Measurements from ENCODE around the gene WDHD1.

The WDHD1 gene

GRCh38 chr14:54979039-54979438, 47.9 kb downstream of the WDHD1 start:
- no peak for ATAC-seq
- TF ChIP-seq ISL1 (CRISPR knock-in tag; IDR thresholded peaks at IDR 0.05) (no peak), GLIS3 (CRISPR knock-in tag; IDR thresholded peaks at IDR 0.05) (no peak), ARNTL (CRISPR knock-in tag; IDR thresholded peaks at IDR 0.05; ENCODE audit: borderline replicate concordance, low read depth) (no peak), TOX (CRISPR knock-in tag; IDR thresholded peaks at IDR 0.05; ENCODE audit: borderline replicate concordance) (no peak), PPARA (CRISPR knock-in tag; IDR thresholded peaks at IDR 0.05; ENCODE audit: borderline replicate concordance) (no peak), ZFP30 (CRISPR knock-in tag; IDR thresholded peaks at IDR 0.05) (no peak), ZNF8 (CRISPR knock-in tag; IDR thresholded peaks at IDR 0.05) (no peak), ZNF565 (CRISPR knock-in tag; conservative IDR thresholded peaks at IDR 0.05; ENCODE audit: low read depth) (no peak), CSDC2 (CRISPR knock-in tag; IDR thresholded peaks at IDR 0.05) (no peak)
- TF ChIP-seq, protein P1, sequence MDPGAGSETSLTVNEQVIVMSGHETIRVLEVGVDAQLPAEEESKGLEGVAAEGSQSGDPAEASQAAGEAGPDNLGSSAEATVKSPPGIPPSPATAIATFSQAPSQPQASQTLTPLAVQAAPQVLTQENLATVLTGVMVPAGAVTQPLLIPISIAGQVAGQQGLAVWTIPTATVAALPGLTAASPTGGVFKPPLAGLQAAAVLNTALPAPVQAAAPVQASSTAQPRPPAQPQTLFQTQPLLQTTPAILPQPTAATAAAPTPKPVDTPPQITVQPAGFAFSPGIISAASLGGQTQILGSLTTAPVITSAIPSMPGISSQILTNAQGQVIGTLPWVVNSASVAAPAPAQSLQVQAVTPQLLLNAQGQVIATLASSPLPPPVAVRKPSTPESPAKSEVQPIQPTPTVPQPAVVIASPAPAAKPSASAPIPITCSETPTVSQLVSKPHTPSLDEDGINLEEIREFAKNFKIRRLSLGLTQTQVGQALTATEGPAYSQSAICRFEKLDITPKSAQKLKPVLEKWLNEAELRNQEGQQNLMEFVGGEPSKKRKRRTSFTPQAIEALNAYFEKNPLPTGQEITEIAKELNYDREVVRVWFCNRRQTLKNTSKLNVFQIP (CRISPR knock-in tag; IDR thresholded peaks at IDR 0.05; ENCODE audit: borderline replicate concordance, low read depth): no peak
- TF ChIP-seq, protein P2, sequence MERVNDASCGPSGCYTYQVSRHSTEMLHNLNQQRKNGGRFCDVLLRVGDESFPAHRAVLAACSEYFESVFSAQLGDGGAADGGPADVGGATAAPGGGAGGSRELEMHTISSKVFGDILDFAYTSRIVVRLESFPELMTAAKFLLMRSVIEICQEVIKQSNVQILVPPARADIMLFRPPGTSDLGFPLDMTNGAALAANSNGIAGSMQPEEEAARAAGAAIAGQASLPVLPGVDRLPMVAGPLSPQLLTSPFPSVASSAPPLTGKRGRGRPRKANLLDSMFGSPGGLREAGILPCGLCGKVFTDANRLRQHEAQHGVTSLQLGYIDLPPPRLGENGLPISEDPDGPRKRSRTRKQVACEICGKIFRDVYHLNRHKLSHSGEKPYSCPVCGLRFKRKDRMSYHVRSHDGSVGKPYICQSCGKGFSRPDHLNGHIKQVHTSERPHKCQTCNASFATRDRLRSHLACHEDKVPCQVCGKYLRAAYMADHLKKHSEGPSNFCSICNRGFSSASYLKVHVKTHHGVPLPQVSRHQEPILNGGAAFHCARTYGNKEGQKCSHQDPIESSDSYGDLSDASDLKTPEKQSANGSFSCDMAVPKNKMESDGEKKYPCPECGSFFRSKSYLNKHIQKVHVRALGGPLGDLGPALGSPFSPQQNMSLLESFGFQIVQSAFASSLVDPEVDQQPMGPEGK (CRISPR knock-in tag; IDR thresholded peaks at IDR 0.05; ENCODE audit: borderline replicate concordance): no peak
- TF ChIP-seq, protein P3, sequence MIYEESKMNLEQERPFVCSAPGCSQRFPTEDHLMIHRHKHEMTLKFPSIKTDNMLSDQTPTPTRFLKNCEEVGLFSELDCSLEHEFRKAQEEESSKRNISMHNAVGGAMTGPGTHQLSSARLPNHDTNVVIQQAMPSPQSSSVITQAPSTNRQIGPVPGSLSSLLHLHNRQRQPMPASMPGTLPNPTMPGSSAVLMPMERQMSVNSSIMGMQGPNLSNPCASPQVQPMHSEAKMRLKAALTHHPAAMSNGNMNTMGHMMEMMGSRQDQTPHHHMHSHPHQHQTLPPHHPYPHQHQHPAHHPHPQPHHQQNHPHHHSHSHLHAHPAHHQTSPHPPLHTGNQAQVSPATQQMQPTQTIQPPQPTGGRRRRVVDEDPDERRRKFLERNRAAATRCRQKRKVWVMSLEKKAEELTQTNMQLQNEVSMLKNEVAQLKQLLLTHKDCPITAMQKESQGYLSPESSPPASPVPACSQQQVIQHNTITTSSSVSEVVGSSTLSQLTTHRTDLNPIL (CRISPR knock-in tag; IDR thresholded peaks at IDR 0.05; ENCODE audit: low read depth): no peak

DNA sequence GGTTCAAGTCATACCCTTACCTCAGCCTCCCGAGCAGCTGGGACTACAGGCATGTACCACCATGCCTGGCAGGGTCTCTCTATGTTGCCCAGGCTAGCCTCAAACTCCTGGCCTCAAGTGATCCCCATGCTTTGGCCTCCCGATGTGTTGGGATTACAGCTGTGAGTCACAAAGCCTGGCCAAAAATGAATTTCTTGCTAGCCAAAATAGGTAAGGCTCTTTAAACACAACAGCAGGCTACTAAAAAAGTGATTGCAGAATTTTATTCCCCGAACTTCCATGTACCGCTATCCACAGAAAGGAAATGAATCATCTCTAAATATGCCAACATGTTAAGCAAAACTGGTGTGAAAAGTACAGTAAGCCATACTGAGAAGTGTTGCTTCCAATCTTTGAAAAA, 50.6 kb downstream of the WDHD1 start:
- ATAC-seq: peak; percentile 63
- TF ChIP-seq CSDC2 (CRISPR knock-in tag; IDR thresholded peaks at IDR 0.05) (no peak), ZC3H10 (CRISPR knock-in tag; IDR thresholded peaks at IDR 0.05) (no peak), CSRNP3 (CRISPR knock-in tag; IDR thresholded peaks at IDR 0.05) (no peak), ARNTL (CRISPR knock-in tag; IDR thresholded peaks at IDR 0.05; ENCODE audit: borderline replicate concordance, low read depth) (no peak), ZFP3 (CRISPR knock-in tag; IDR thresholded peaks at IDR 0.05) (no peak), GLIS3 (CRISPR knock-in tag; IDR thresholded peaks at IDR 0.05) (no peak), ZFP30 (CRISPR knock-in tag; IDR thresholded peaks at IDR 0.05) (no peak), PPARA (CRISPR knock-in tag; IDR thresholded peaks at IDR 0.05; ENCODE audit: borderline replicate concordance) (no peak), SNAI2 (CRISPR knock-in tag; IDR thresholded peaks at IDR 0.05) (no peak), OSR1 (CRISPR knock-in tag; IDR thresholded peaks at IDR 0.05) (no peak)
- TF ChIP-seq, protein P1 (CRISPR knock-in tag; IDR thresholded peaks at IDR 0.05; ENCODE audit: borderline replicate concordance, low read depth): no peak
- TF ChIP-seq, protein P3 (CRISPR knock-in tag; IDR thresholded peaks at IDR 0.05; ENCODE audit: low read depth): no peak

DNA sequence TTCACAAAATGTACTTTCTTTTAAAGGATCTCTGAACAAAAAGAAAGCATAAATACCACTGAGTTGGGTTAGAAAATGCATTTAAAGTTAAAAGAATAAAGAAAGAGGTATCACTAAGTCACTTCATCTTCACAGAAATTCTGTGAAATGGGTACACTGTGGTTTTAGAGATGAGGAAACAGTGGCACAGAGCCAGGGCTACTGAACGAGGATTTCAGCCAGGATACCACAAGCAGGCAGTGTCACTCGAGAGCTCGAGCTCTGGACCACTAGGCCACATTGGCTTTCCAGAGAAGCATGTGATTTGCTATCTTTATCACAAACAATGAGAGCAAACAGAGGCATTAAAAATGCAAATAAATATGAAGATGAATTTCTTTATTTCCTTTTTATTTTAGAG, 51.0 kb downstream of the WDHD1 start:
- TF ChIP-seq ZNF8 (CRISPR knock-in tag; IDR thresholded peaks at IDR 0.05) (no peak), ARNTL (CRISPR knock-in tag; IDR thresholded peaks at IDR 0.05; ENCODE audit: borderline replicate concordance, low read depth) (no peak), GLIS3 (CRISPR knock-in tag; IDR thresholded peaks at IDR 0.05) (no peak), OSR1 (CRISPR knock-in tag; IDR thresholded peaks at IDR 0.05) (no peak), TOX (CRISPR knock-in tag; IDR thresholded peaks at IDR 0.05; ENCODE audit: borderline replicate concordance) (no peak)
- TF ChIP-seq, protein P3 (CRISPR knock-in tag; IDR thresholded peaks at IDR 0.05; ENCODE audit: low read depth): no peak
- TF ChIP-seq, protein P4, sequence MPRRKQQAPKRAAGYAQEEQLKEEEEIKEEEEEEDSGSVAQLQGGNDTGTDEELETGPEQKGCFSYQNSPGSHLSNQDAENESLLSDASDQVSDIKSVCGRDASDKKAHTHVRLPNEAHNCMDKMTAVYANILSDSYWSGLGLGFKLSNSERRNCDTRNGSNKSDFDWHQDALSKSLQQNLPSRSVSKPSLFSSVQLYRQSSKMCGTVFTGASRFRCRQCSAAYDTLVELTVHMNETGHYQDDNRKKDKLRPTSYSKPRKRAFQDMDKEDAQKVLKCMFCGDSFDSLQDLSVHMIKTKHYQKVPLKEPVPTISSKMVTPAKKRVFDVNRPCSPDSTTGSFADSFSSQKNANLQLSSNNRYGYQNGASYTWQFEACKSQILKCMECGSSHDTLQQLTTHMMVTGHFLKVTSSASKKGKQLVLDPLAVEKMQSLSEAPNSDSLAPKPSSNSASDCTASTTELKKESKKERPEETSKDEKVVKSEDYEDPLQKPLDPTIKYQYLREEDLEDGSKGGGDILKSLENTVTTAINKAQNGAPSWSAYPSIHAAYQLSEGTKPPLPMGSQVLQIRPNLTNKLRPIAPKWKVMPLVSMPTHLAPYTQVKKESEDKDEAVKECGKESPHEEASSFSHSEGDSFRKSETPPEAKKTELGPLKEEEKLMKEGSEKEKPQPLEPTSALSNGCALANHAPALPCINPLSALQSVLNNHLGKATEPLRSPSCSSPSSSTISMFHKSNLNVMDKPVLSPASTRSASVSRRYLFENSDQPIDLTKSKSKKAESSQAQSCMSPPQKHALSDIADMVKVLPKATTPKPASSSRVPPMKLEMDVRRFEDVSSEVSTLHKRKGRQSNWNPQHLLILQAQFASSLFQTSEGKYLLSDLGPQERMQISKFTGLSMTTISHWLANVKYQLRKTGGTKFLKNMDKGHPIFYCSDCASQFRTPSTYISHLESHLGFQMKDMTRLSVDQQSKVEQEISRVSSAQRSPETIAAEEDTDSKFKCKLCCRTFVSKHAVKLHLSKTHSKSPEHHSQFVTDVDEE (CRISPR knock-in tag; IDR thresholded peaks at IDR 0.05): no peak
- ATAC-seq: no peak

Measured in SK-N-SH treated with all-trans-retinoic acid at 6 μM for 48 hours (cell line).